CD14-positive monocyte (primary cell): ENCODE data around the gene FAM8A1. TPM values are rescaled to one million over a fixed set of nuclear protein-coding genes. Genes with fewer than 3 reads are reported as not detected.

Experiments used
- DNase-seq, 3 donors: peaks; one replicate each; pipeline ENCODE4 v3.0.0-alpha.2; 2011 to 2022
- H2AFZ ChIP-seq: 2 replicates; pipeline ENCODE4 v1.6.0; 2012; ENCODE audit warnings: mild to moderate bottlenecking, low read depth, low read length, inconsistent platforms; ENCODE audit not compliant: insufficient read depth, poor library complexity, severe bottlenecking
- H3K27ac ChIP-seq, 2 donors: 1 replicate in 1 of 2; 2 replicates in 1 of 2; pipeline ENCODE4 v1.5.1; 2012 to 2013; ENCODE audit warnings: low read length in 2 of 2, control low read depth in 1 of 2, inconsistent platforms in 1 of 2, low read depth in 1 of 2, mild to moderate bottlenecking in 1 of 2
- H3K27me3 ChIP-seq, 2 donors: one replicate each; pipeline versions ENCODE4 v1.6.0 to v1.6.1; 2011 to 2013; ENCODE audit warnings: low read length in 2 of 2; ENCODE audit not compliant: control insufficient read depth in 2 of 2, insufficient read depth in 2 of 2
- H3K36me3 ChIP-seq, 2 donors: replicated peaks in 1 of 2; 1 replicate in 1 of 2; 2 replicates in 1 of 2; pipeline versions ENCODE4 v1.5.1 to v1.6.1; 2012 to 2013; ENCODE audit warnings: low read length in 2 of 2, control low read depth in 1 of 2, inconsistent platforms in 1 of 2, mild to moderate bottlenecking in 1 of 2; ENCODE audit not compliant: insufficient read depth in 2 of 2, control insufficient read depth in 1 of 2
- H3K4me1 ChIP-seq, 2 donors: 1 replicate in 1 of 2; 2 replicates in 1 of 2; pipeline versions ENCODE4 v1.5.1 to v1.6.1; 2012 to 2013; ENCODE audit warnings: low read length in 2 of 2, control low read depth in 1 of 2, inconsistent platforms in 1 of 2, mild to moderate bottlenecking in 1 of 2, moderate library complexity in 1 of 2; ENCODE audit not compliant: insufficient read depth in 2 of 2, control insufficient read depth in 1 of 2
- H3K4me2 ChIP-seq: replicated peaks from 2 replicates; pipeline ENCODE3; 2012; ENCODE audit warnings: low read length, moderate library complexity, mild to moderate bottlenecking; ENCODE audit not compliant: poor library complexity, severe bottlenecking; ENCODE audit errors: extremely low read depth
- H3K4me3 ChIP-seq, 3 experiments: fragments of 200-600 bp in 1 of 3; sonication (generic) in 1 of 3; replicated peaks in 1 of 3; 1 replicate in 2 of 3; 2 replicates in 1 of 3; pipeline ENCODE4 v1.5.1; 2011 to 2013; ENCODE audit warnings: low read length in 3 of 3, mild to moderate bottlenecking in 3 of 3, control low read depth in 2 of 3, low read depth in 2 of 3, inconsistent platforms in 1 of 3, moderate library complexity in 1 of 3
- H3K79me2 ChIP-seq: 2 replicates; pipeline ENCODE4 v1.6.0; 2012; ENCODE audit warnings: mild to moderate bottlenecking, control low read depth, inconsistent platforms, low read length, moderate library complexity; ENCODE audit not compliant: insufficient read depth
- H3K9ac ChIP-seq: 2 replicates; pipeline ENCODE4 v1.6.0; 2017; ENCODE audit warnings: low read length, mild to moderate bottlenecking; ENCODE audit not compliant: insufficient read depth, poor library complexity, severe bottlenecking
- H3K9me3 ChIP-seq, 2 donors: replicated peaks in 1 of 2; 1 replicate in 1 of 2; 2 replicates in 1 of 2; pipeline versions ENCODE4 v1.5.1 to v1.6.1; 2012 to 2013; ENCODE audit warnings: low read length in 2 of 2, control low read depth in 1 of 2; ENCODE audit not compliant: control insufficient read depth in 1 of 2, insufficient read depth in 1 of 2
- H4K20me1 ChIP-seq: 2 replicates; pipeline ENCODE4 v1.6.0; 2012; ENCODE audit warnings: mild to moderate bottlenecking, low read length, control low read depth, moderate library complexity; ENCODE audit not compliant: insufficient read depth
- H3K27ac Mint-ChIP-seq, 7 donors: one replicate each; pipeline ENCODE4 v1.8.0; 2020; ENCODE audit warnings: mild to moderate bottlenecking in 7 of 7, mixed read lengths in 7 of 7, moderate library complexity in 6 of 7, inconsistent platforms in 2 of 7
- H3K27me3 Mint-ChIP-seq, 3 donors: one replicate each; pipeline ENCODE4 v1.8.0; 2021 to 2022; ENCODE audit warnings: low read depth in 3 of 3, mild to moderate bottlenecking in 3 of 3, mixed read lengths in 3 of 3, moderate library complexity in 3 of 3, inconsistent platforms in 1 of 3
- H3K36me3 Mint-ChIP-seq, 2 donors: one replicate each; pipeline ENCODE4 v1.8.0; 2020; ENCODE audit warnings: mixed read lengths in 2 of 2, inconsistent platforms in 1 of 2, mild to moderate bottlenecking in 1 of 2
- H3K4me1 Mint-ChIP-seq: one replicate; pipeline ENCODE4 v1.8.0; 2020; ENCODE audit warnings: mild to moderate bottlenecking, mixed read lengths
- H3K4me3 Mint-ChIP-seq, 2 donors: one replicate each; pipeline ENCODE4 v1.8.0; 2020; ENCODE audit warnings: mild to moderate bottlenecking in 2 of 2, mixed read lengths in 2 of 2, moderate library complexity in 1 of 2
- H3K9me3 Mint-ChIP-seq, 7 donors: one replicate each; pipeline ENCODE4 v1.8.0; 2020 to 2022; ENCODE audit warnings: mixed read lengths in 7 of 7, mild to moderate bottlenecking in 6 of 7, moderate library complexity in 6 of 7, inconsistent platforms in 2 of 7
- WGBS: methylation state at CpG from one replicate; pipeline ENCODE4 v1.1.5; 2013; ENCODE audit warnings: missing lambda C conversion rate; ENCODE audit not compliant: insufficient coverage; 5-methylcytosine and 5-hydroxymethylcytosine counted together
- intact Hi-C, 2 donors: fragments of 100-400 bp; cut with micrococcal nuclease; formaldehyde crosslinking; loops; one replicate each; pipeline versions ENCODE4 v1.15.0 to v1.15.1; 2023
- polyA plus RNA-seq, 3 donors: library from polyadenylated mRNA; depleted of rRNA in 1 of 3; unstranded in 2 of 3; stranded (reverse) in 1 of 3; fragments of 300-500 nt in 2 of 3; fragments of >200 nt in 1 of 3; fragmentation: Illumina TruSeq in 2 of 3; gene quantifications; 1 replicate in 2 of 3; 2 replicates in 1 of 3; pipeline ENCODE4 v1.2.3, GENCODE V29; 2012 to 2021
- TF ChIP-seq, protein P1 (sequence below): fragments of 200-600 bp; IDR thresholded peaks from one replicate; pipeline ENCODE4 v1.8.0; 2022; ENCODE audit warnings: antibody characterized with exemption, mild to moderate bottlenecking

The FAM8A1 gene
- polyA plus RNA-seq, 3 donors: 6.8 to 9.9 (median 9.3) TPM

DNA sequence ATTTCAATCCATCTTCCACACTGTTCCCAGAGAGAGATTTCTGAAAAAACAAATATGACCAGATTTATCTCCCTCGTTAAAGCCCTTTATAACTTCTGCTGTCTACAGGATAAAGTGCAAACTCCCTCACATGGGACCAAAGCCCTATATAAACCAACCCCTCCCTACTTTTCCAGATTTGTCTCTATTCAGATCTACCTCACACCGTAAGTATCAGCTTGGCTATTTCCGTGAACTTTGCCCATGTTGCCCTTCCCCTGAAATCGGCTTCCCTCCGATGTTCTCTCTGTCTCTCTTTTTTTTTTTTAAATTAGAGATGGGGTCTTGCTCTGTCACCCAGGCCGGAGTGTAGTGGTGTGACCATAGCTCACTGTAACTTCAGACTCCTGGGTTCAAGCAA lies 12.1 kb upstream of the FAM8A1 start:
- TF ChIP-seq, protein P1, sequence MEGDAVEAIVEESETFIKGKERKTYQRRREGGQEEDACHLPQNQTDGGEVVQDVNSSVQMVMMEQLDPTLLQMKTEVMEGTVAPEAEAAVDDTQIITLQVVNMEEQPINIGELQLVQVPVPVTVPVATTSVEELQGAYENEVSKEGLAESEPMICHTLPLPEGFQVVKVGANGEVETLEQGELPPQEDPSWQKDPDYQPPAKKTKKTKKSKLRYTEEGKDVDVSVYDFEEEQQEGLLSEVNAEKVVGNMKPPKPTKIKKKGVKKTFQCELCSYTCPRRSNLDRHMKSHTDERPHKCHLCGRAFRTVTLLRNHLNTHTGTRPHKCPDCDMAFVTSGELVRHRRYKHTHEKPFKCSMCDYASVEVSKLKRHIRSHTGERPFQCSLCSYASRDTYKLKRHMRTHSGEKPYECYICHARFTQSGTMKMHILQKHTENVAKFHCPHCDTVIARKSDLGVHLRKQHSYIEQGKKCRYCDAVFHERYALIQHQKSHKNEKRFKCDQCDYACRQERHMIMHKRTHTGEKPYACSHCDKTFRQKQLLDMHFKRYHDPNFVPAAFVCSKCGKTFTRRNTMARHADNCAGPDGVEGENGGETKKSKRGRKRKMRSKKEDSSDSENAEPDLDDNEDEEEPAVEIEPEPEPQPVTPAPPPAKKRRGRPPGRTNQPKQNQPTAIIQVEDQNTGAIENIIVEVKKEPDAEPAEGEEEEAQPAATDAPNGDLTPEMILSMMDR: no peak
- H3K27ac Mint-ChIP-seq: no peak overlapping the region

DNA sequence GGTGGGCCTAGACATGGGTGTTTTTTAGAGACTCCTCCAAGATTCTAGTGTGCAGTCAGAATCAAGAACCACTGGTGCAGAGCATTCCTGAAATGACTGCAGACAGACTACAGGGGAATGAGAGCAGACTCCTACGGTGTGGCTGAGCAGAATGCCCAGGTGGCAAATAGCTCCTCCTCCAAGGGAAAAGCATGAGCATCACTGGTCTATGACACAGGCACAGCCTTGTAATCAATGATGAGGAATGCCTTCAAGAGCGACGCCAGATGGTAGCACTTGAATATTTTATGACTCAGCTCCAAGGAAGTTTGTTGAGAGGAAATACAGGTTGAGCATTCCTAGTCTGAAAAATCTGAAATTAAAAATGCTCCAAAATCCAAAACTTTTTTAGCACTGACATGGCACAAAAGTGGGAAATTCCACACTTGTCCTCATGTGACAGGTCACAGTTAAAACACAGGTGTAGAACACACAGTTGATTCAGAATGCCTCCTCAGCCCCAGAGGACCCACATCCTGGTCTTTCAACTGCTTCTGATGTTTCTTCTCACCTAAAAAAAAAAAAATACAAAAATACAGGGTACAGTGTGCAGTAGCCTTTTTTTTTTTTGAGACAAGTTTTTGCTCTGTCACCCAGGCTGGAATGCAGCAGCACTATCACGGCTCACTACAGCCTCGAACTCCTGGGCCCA lies 10.6 kb upstream of the FAM8A1 start:
- TF ChIP-seq, protein P1: no peak

More for the DNA sequence above, 12.1 kb upstream of the FAM8A1 start:
- Mint-ChIP-seq H3K4me1 (peaks cover 31% of the 10 kb centered on the region), H3K9me3 (no peaks in the 10 kb centered on the region), H3K36me3 (no peaks in the 10 kb centered on the region), H3K27me3 (peaks cover 0 to 1% (median 0%) of the 10 kb centered on the region in 3 donors), H3K4me3 (no peak overlapping the region)
- Histone ChIP-seq H3K79me2 (no peaks in the 10 kb centered on the region), H3K9ac (no peak overlapping the region), H4K20me1 (no peaks in the 10 kb centered on the region), H3K27me3 (no peaks in the 10 kb centered on the region), H3K4me1 (peaks cover 24 to 32% of the 10 kb centered on the region in 2 donors), H3K27ac (no peak overlapping the region), H3K4me3 (no peak overlapping the region), H3K9me3 (no peaks in the 10 kb centered on the region), H3K36me3 (no peaks in the 10 kb centered on the region), H2AFZ (no peak overlapping the region), H3K4me2 (no peak overlapping the region)
- intact Hi-C loops: no loop called here
- 95% methylated on average over 2 of the region's 6 CpGs for WGBS
- DNase-seq: no peak

More for the DNA sequence above, 10.6 kb upstream of the FAM8A1 start:
- intact Hi-C loops: no loop called here
- Histone ChIP-seq H3K4me2 (no peak overlapping the region), H3K27ac (no peak overlapping the region), H3K9me3 (no peaks in the 10 kb centered on the region), H3K4me1 (peaks cover 24 to 32% of the 10 kb centered on the region in 2 donors), H4K20me1 (no peaks in the 10 kb centered on the region), H3K36me3 (no peaks in the 10 kb centered on the region), H3K9ac (no peak overlapping the region), H3K4me3 (no peak overlapping the region), H3K79me2 (no peaks in the 10 kb centered on the region), H3K27me3 (no peaks in the 10 kb centered on the region), H2AFZ (no peak overlapping the region)
- 88% methylated on average over 1 of the region's 5 CpGs for WGBS
- peaks cover 0 to 4% (median 0%) of the 10 kb centered on the region in 7 donors for H3K9me3 Mint-ChIP-seq
- H3K4me1 Mint-ChIP-seq: peaks cover 26% of the 10 kb centered on the region
- peak in 1 of 3 donors; percentile 39 for DNase-seq
- H3K27me3 Mint-ChIP-seq: peaks cover 0 to 4% (median 0%) of the 10 kb centered on the region in 3 donors
- H3K4me3 Mint-ChIP-seq: no peak overlapping the region
- no peaks in the 10 kb centered on the region for H3K36me3 Mint-ChIP-seq
- H3K27ac Mint-ChIP-seq: peak overlapping the region in 4 of 7 donors; percentile 8 to 63 (median 48)
